H4 (cell line): ENCODE data around the gene SHCBP1L. TPM values are rescaled to one million over a fixed set of nuclear protein-coding genes. Genes with fewer than 3 reads are reported as not detected.

ENCODE experiments used
- total RNA-seq: library from RNA; depleted of rRNA; stranded (reverse); fragments of >200 nt; shearing (Covaris generic); gene quantifications from 2 replicates; pipeline ENCODE4 v1.2.3, GENCODE V29; 2014; rRNA removed

SHCBP1L gene
- total RNA-seq, 1 experiment from 2014 or later, result not detected

Other genes starting within 250 kb of the SHCBP1L start
- 2.5 and 4.0 TPM in 2 replicates for gene NPL, start 163.4 kb downstream of the SHCBP1L start, total RNA-seq
- 114 and 142 TPM in 2 replicates for gene DHX9, start 113.8 kb downstream of the SHCBP1L start, total RNA-seq
- gene LAMC1, start 70.3 kb upstream of the SHCBP1L start, total RNA-seq, result 99.6 and 122 TPM in 2 replicates
- gene LAMC2, start 233.1 kb upstream of the SHCBP1L start, total RNA-seq, result 0.10 TPM in 1 of 2 replicates, not detected in the other